Hematopoietic multipotent progenitor cell treated with erythropoietin and hydrocortisone succinate and interleukin-3 and kit ligand, for 6 days (in vitro differentiated cells): ENCODE data around the gene NTM.

ENCODE experiments used
- DNase-seq: peaks from one replicate; pipeline ENCODE4 v3.0.0-alpha.2; 2015

NTM gene

DNA sequence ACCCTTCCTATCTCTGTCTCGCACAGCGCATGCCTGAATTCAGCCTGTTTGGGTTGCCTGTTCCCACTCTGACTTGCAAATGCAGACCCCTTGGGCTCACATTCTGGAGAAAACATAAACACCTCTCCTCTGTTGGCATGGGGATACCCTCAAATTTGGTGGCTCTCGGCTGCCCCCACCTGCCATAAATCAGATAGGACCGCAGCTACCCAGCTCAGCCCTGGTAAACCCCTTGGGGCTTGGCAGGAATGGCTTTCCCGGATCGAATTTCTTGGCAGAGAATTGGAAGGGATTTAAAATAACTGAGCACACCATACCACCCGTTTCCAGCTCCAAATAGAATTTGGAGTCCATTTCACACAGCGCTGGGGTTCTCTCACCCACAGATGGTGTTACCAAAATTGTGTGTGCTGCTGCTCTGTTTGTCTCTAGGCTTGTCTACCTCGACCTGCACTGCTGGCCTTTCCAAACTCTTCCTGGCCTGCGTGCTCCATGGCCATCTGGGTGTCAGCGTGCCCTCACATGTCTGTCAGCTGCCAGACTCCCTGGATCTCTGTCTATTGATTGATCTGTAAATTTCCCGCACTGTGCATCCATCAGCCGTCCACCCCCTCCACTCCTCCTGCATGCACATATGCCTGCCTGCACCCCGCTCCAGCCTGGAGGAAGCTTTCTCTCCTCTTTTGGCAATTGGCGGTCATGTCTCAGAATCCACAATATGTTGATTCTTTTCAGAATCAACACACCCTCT lies 134.0 kb downstream of the NTM start:
- DNase-seq, result peak; percentile 9

DNA sequence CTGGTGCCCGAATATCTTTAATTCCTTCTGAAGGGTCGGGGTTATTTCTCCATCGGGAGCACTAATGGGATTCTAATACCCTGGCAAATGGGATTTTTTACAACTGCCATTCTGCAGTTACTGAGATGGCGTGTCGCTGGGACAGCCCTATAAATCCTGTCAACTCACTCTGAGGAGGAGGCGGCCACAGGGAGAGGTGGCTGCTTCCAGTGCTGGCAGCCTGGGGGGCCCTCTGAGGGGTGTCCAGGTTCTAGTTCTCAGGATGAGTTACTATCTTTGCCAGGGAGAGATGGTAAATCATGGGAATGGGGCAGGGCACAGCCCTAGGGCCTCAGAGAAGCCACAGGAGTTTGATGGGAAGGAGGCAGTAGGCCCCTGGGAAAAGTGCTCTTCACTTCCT lies 135.9 kb downstream of the NTM start:
- no peak for DNase-seq

DNA sequence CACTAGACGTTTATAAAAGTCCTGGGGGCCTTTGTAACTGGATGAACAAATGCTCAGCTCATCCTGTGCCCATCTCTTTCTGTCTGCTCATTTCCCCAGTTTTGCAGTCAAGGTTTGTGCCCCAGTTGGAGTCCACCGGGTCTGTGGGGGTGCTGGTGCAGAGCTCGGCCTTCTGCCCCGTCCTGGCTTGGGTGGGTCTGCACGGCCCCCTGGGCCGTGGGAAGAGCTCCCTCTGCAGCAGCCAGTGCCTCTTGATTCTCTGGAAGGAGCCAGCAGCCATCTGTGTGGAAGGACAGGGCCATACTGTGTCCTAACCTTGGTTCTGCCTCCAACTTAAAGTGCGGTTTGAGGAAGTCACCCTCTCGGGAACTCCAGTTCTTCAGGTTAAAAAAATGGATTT lies 140.2 kb downstream of the NTM start:
- DNase-seq, result no peak

DNA sequence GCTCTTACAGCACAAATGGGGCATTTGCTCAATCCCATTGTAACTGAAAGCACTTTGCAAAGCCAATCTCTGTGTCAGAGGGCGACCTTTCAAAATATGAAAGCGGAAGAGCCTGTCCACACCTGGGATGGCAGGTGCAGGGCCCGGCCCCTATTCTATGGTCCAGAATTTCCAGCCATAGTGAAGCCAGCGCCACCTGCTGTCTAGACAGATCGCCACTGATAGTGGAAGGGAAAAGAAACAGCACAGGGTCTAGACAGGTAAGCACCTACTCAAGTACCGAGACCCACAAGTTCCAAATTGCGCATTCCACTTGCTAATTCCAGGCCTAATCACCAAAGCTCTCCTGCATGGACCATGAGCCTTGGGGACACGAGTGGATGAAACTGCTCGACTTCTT lies 141.4 kb downstream of the NTM start:
- DNase-seq, result peak; percentile 38

DNA sequence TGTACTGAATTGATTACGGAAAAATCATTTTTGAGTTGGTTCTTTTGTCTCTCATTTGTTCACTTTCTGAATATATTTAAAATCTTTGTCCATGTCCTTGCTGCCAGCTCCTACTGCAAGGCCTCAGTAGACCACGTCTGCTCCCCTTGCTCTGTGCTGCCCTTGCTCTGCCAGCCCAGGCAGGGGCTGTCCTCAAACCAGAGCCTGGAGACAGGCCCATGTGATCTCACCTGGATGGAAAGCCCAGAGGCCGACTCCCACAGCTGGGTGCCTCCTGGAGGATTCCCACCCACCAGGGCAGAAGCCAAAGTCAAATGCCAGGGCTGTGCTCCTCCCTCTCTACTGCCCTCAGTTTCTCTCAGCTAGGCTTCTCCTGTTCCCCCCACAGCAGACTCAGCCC lies 141.8 kb downstream of the NTM start:
- DNase-seq, result no peak

DNA sequence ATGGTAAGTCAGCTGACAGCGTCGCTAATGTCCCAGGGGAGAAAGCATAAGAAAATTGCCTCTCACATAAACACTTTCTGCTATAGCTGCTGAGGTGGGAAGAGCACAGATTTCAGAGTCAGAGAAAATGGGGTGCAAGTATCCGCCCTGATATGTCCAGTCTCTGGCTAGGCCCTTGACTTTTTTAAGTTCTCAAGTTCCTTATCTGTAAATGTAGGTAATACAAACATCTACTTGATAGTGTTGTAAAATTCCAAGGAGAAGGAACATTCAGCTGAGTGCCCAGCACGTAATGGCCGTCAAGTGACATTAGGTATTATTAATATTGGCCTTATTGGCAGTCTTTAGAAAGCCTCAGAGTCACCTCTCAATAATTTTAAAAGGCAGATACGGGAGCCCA lies 143.6 kb downstream of the NTM start:
- DNase-seq, result no peak

DNA sequence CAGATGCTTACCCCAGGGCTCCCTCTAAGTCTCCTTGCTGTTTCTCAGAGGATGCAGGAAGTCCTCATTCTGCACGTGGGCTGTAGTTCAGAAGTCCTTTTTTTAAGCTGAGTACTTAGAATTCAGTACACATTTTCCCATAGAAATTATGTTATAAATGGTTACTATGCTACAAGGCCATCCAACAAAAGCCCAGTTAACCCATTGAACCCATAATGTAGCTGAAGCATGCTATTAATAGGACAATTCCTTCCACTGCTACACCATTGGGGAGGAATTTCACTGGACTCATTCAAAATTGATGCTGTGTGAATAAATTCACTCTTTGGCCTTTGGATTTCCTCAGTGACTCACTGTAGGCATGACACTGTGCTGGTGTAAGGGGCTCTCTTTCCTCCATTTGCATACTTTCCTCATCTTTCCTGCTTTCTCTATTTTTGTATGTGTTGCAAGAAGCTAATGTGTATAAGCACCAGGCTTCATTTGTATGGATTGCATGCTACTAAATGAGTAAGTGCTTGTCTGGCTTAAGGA lies 148.0 kb downstream of the NTM start:
- no peak for DNase-seq

DNA sequence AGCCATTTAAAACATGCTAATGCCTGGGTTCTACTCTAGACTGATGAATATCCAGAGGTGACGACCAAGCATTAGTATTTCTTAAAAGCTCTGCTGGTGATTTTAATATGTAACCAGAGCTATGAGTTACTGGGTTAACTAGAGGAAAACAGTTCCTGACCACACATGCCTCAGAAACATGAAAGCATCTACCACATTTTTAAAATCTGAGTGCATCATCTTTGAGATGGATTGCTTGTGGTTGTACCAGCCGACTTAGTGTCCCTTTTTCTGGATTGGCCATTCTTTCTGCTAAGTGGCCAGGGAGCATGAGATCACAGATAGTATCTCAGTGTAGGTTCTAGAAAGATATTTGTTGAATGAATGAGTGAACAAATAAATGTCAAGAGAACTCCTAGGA lies 152.4 kb downstream of the NTM start:
- no peak for DNase-seq

DNA sequence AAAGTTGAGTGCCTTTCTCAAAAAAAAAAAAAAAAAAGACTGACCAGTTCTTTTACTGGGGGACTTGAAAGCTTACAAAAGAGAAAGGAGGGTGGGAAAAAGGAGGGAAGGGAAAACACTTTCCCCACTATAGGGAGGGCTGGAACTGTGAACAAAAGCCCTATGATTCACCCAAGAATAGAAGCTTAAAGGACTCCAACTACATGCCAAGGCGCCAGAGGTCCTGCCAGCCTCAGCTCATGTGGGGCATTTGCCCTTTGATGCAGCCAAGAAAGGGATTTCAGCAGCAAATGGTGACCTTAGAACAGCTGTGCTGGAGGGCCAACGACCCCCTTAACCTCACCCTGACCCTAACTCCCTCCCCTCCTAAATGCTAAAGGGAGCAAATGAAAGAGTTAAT lies 160.0 kb downstream of the NTM start:
- no peak for DNase-seq

DNA sequence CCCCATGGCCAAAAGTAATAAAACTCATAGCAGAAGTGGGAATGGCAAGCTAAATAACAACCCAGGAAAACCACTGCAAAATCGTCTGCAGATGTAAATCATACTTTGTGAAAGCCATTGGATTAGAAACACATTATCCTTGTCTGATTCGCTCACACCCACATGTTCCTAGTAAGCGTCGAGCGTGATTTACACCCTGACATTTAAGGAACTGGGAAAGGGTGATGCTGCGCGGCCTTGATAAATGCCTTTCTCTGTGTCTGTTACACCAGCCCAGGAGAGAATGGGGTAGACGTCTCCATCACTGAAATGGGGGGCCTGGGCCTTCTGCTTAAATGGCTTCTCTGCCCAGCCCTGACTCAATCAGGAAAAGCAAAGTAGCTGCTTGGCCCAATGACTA lies 162.7 kb downstream of the NTM start:
- DNase-seq, result no peak

DNA sequence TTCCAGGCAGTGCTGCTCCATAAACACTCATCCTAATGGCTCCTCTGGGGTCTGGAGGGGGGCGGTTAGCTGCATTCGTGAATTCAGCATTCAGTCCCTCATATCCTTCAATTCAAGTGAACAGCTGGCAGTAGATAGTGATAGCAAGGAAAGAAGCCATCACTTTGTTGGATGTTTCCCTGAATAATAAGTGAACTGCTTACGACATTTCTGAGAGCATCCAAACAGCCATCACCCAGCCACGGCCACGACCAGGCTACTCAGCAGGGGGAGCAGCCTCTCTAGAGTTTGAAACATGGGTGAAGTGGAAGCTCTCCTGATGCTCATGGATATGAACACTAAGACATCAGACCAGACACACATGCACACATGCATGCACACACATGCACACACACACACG lies 163.6 kb downstream of the NTM start:
- DNase-seq, result no peak

DNA sequence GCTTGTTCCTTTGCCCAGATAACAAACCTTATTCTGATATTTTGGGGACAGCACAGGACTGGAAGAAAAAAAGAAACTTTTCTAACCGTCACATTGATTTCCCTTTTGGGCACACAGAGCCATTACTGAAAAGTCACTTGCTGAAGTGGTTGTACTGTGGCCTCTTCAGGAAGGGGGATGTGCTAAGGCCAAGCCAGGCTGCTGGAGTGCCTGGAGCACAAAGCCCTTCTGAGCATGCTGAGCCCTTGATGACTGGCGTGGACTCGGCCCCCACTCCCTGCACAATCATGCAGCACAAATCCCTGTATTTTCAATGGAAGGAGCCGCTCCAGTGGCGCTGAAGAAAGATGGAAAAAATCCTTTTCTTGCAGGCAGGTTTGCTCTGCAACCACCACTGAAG lies 164.2 kb downstream of the NTM start:
- DNase-seq, result no peak

DNA sequence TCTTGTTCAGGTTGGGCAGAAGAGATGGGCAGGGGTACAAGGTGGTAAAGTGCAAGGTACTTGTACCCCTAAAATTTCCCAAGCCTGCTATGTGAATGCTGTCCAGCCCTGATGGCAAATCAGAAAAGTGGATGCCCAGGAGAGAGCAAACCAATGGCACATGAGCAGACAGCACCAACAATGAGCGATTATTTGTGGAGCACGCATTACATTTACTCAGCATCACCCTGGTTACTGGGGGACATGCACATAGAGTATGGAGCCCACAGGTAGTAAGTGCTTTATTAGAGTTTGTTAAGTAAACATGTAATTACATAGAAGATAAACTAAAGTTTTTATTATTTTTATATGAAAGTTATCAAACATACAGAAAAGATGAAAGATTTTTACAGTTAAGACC lies 165.7 kb downstream of the NTM start:
- DNase-seq, result no peak

DNA sequence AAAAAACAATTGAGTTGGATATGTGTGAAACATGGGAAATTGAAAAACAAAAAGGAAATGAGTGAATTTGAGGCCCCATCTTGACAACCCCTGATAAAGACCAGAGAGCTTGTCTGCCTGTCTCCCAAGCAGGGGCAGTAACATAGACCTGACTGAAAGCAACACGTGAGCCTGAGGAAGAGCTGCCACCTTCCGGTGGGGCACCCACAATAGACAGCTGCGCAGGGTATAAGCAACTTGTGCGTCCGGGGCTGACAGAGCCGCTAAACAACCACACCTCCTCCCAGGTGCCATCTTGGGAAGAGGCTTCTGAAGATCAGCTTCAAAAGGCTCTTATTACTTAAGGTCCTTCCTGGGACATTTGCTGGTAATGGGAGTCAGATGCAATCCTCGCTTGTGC lies 166.8 kb downstream of the NTM start:
- DNase-seq, result no peak

DNA sequence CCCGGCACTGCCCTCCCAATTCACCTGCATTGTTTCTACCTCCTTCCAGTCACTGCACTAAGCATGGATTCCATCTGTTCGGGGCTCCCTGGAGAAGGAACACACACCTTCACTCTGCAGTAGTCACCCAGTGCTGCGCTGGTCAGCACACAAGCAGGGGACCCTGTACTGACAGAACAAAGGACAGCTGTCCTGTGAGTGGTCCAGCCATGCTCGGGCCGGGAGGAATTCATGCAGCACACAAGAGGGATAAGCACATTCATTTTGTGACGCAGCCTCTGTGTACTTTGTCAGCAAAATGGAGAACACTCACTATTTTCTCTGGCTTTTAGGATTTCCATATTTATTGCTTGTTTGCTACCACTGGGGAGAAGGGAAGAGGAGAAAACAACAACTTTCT lies 167.3 kb downstream of the NTM start:
- DNase-seq, result no peak

DNA sequence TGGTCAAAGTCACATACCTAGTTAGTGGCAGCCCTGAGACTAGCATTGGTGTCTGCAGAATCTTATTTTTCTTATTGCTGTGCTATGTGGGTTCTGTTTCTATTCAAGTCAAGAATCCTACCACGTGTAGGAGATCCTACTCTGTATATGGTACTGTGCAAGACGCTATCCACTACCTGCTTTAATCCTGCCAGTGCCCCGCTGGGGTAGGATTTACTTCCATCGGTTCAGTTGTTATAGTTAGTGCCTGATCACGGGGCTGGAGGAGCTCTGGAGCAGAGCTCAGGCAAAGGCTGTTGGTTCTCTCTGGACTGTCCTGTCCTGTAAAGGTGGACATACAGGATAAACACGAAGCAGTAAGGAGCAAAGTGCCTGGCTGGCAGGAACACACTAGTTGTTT lies 167.9 kb downstream of the NTM start:
- no peak for DNase-seq

DNA sequence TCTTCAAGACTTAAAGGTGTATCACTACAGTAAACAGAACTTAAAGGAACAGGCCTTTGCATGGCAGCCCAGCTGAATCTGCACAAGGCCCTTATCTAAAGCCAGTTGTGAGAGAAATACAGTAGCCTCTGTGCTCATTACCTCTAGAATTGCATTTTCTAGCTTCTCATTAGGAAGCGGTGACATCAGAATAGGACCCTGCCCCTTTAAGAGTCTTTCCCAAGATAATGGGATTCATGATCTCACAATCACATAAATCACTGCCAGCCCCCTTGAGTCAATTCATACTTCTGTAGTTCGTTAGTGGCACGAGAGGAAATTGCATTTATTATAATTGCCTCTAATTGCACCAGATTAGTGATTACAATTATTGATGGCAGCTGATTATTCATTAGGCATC lies 170.3 kb downstream of the NTM start:
- DNase-seq, result no peak

DNA sequence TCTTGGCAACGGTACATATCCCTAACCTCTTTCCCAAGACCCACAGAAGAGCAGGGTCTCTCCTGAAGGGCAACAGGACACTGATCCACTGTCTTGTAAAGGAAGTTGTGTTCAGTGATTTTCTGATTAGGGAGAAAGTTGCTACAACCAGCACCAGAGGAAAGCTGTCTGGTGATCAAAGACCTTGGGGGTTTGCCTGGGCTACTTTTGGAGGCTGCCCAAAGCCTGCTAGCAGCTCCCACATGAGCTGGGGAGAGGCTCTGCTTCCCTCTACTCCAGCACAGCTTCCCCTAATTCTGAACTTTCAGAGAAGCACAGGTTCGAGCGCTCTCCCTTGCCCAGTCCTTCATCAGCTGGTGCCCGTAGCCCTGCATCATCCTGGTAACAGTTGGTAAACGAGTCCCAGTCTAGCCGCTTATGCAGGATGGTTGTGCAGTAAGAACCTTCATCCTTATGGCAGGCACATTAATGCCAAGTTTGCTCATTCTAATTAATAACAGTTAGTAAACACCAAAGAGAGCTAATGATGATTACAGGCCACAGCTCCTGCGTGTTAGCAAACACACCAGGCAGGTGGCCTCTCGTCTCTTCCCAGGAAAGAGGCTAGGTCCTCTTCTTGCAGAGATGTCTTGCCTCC lies 173.1 kb downstream of the NTM start:
- no peak for DNase-seq

DNA sequence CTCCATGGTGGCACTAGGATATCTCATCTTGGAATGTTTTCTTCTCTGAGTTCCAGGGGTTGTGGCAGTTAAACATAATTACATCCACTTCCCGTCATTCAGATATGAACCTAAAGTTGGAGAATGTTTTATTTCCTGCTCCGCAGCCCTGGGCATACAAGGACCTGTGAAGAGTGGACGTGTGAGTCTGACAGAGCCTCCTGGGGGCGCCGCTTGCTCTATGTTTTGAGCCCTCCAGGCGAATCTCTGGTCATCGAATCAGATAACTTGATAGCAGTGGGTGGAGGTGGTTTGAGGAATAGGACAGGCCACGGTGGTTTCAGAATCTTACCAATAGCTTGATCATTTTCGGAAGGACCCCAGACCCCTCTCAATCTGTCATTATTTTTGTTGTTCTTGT lies 174.2 kb downstream of the NTM start:
- peak; percentile 3 for DNase-seq

DNA sequence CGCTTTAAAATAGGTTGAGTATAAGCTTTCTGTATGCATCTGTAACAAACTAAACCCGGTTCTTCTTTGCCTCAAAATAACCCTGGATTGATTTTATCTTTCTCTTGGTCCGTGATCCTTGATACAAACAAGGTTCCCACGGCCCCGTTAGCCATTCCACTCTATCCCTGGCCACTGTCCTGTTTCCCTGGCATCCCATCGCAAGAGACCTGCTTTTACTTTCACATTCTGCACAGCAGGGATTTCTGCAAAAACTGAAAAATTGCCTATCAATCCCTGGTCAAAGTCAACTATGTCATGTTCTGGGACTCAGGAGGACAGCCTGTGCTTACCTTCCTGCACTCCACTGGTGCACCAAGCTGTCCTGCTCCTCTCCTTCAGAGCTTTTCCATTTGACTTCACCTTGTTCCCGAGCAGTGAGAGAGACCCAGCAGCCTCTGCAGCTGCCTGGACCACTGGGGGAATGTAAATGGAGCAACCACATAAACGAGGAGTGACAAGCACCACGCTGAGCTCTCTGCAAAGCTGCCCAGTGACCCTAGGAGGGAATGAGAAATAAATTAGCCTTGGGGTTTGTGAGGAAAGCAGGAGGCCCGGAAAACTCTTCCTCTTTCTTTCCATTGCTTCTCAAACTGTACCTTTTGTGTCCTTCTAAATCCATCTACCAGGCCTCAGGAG lies 175.9 kb downstream of the NTM start:
- DNase-seq, result no peak

DNA sequence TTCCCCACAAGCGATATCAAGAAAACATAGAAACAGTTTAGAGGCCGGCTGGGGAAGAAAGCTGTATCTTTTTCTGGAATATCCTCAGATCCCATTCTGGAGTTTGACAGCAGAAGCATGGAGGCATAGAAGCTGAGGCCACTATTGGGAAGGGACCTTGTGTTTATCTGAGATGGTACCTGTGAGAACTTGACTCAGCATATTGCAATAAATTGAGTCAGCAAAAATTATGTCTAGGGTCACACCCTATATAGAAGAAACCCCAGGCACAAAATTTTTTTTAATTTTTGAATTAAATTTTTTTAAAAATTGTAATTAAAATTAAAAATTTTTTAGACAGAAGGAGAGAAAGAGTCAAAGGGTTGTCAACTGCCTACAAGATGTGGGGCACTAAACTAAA lies 178.7 kb downstream of the NTM start:
- DNase-seq, result no peak

DNA sequence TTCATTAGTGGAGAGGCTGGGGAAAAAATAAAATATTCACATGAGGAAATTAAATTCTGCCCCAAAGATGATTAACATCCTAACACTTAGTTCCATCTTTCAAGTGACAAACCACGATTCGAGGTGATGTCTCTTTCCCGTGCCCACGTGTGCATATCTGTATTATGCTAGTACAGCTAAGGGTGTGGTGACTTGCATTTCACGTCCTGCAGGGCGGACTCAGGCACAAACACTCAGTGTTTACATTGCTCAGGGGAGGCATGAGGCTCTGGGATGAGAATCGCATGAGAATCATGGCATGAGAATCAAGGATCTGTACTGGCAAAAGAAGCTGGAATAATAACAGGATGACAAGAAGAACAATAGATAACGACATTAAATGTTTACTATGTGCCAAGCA lies 179.4 kb downstream of the NTM start:
- no peak for DNase-seq

DNA sequence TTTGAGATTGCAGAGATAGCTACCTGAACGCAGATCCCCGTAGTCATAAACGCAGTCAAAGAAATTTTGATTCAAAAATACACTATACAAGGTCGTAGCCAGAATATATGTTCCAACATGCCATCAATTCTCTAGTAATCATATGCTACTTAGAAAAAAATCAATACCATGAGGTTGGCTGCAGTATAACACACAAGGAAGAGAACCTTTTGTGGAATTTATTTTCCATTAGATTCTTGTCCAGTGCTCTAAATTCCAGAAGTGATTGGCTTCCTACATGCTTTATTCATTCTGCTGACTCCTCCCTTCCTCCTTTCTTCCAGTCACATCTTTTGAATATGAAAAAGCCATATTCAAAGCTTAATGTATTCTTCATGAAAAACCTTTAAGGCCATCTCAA lies 189.9 kb downstream of the NTM start:
- DNase-seq, result no peak

DNA sequence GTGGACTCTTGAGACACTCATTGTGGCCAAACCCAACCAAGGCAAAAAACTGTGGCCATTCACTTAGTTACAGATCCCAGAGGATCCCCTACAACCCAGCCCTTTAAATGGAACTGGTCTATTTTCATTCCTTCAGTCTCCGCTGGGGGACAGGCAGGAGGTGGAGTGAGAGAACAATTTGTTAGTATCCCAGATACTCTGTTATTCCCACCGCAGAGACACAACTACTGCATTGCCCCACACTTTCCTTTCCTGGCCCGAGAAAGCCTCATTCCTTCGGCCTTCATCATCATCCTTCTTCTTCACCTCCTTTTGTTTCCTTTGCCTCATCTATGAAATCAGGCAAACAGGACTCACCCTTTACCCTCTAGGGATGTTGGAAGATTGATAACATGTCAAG lies 191.1 kb downstream of the NTM start:
- DNase-seq, result no peak
